ENCODE data around the gene CXXC4. TPM values are rescaled to one million over a fixed set of nuclear protein-coding genes. Genes with fewer than 3 reads are reported as not detected.

CXXC4 gene
- polyA plus RNA-seq, 4 donors = 7.6 to 10.2 (median 9.9) TPM

DNA sequence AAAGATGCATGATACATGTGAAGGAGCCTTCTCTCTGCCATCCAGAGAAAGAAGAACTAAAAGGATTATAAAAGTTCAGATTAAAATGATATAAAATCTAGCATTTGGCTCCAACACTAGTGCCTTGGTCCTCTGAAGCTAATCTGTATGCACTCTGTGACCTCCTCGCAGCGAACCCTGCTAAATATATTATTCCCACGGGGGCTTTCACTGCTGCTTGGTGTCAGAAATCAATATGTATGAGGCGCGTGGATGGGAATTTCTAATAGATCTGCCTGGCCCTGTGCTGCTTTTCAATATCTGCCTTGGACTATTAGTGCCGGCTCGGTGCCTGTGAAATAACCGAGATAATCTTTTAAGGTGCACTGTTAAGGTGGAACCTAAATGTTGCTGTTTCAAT, 69.7 kb downstream of the CXXC4 start:
- no peak for DNase-seq (ENCODE audit: low read depth in 4 of 4, low spot score in 3 of 4)

DNA sequence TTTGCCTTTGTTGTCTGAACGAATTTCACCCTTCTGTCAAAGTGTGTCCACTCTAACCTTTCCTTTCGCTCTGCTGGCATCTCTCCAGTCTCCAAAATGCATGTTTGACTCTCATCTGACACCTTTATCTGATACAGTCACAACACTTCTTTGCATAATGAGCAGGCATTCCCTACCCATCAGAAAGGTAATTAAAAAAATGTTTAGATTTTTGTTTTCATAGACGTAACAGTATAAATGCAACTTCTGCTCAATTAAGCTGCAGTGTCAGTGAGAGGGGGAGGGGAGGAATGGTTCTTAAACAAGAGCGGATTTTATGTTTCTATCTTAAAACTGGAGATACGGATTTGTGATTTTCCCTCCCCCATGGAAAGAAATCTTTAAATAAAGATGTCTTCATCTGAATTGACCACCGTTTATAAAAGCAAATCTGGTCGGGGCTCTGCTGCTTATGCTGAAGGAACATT, 70.2 kb downstream of the CXXC4 start:
- no peak for DNase-seq (ENCODE audit: low read depth in 4 of 4, low spot score in 3 of 4)

DNA sequence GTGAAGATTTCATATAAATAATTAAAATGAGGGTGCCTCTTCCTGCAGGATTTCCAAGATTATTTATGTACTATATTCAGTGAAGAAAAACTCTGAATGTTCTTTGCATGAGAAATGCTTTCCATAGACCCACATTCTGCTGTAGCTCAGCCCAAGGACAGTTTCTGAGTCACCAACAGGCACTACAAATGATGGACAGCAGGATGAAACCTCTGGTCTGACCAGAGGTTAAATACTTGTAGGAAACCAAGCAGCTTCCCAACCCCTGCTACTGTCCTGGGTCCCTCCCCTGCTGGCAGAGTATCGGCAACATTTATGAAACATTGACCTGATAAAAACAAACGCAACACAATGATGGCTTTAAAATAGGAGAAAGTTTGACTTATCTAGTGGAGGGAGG, 73.1 kb downstream of the CXXC4 start:
- no peak for DNase-seq (ENCODE audit: low read depth in 4 of 4, low spot score in 3 of 4)

DNA sequence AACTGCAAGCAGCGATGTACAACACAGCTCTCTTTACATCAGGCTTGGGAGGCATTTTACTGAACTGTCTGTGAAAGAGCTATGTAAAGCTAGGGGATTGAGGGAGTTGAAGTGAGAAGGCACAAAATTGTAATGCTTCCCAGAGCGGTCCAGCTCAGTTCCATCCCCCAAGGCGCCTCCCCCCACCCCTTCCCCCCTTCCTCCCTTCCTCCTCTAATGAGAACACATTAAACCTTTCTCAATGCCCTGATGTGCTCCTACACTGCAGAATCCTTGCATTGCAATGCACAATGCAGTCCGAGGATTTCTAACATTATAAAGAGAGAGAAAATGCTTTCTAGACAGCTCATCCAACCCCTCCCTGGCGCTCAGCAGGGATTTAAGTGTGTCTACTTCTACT, 73.9 kb downstream of the CXXC4 start:
- DNase-seq (ENCODE audit: low read depth in 4 of 4, low spot score in 3 of 4) = no peak
